IMR-90 (cell line): Measurements from ENCODE around the gene MSH2. TPM values are rescaled to one million over a fixed set of nuclear protein-coding genes. Genes with fewer than 3 reads are reported as not detected.

Experiments used
- ATAC-seq: fragments of 200-7000 bp; cut with Tn5 transposase; 2 replicates; pipeline ENCODE4 v1.9.1; 2020; ENCODE audit warnings: low read depth, mild to moderate bottlenecking, moderate library complexity
- BruUV-seq: library from RNA; stranded (reverse); fragments of 400-500 nt; replicated peaks from 2 replicates; lab custom pipeline; 2021; lab: Mats Ljungman, UMichigan
- CTCF ChIA-PET: fragments of 300-600 bp; formaldehyde crosslinking; extraction: SDS; loops from one replicate; lab custom pipeline; 2021; ENCODE audit warnings: antibody characterized with exemption; lab: Yijun Ruan, JAX
- POLR2A ChIA-PET: fragments of 300-600 bp; sonication (Branson Sonifier 250); formaldehyde crosslinking; loops from one replicate; lab custom pipeline; 2022; ENCODE audit warnings: antibody characterized with exemption; ENCODE audit not compliant: unreplicated experiment; lab: Charles Lee
- DNase-seq: peaks from one replicate; pipeline ENCODE4 v3.0.0; 2013
- H2AFZ ChIP-seq: replicated peaks from 2 replicates; pipeline ENCODE3; 2013; ENCODE audit warnings: low read length, mild to moderate bottlenecking; ENCODE audit not compliant: poor library complexity
- H2AK5ac ChIP-seq: 2 replicates; pipeline ENCODE4 v1.6.1; 2013; ENCODE audit warnings: low read depth, low read length, inconsistent platforms
- H2AK9ac ChIP-seq: replicated peaks from 2 replicates; pipeline ENCODE3; 2013; ENCODE audit warnings: mild to moderate bottlenecking, low read depth, low read length, moderate library complexity; ENCODE audit not compliant: poor library complexity
- H2BK120ac ChIP-seq: 2 replicates; pipeline ENCODE4 v1.6.1; 2013; ENCODE audit warnings: low read depth, low read length, inconsistent platforms
- H2BK15ac ChIP-seq: 3 replicates; pipeline ENCODE4 v1.6.1; 2013; ENCODE audit warnings: low read depth, low read length, inconsistent platforms
- H2BK20ac ChIP-seq: 2 replicates; pipeline ENCODE4 v1.6.1; 2013; ENCODE audit warnings: low read depth, mild to moderate bottlenecking, inconsistent platforms, low read length, moderate library complexity
- H2BK5ac ChIP-seq: 2 replicates; pipeline ENCODE4 v1.6.1; 2013; ENCODE audit warnings: mild to moderate bottlenecking, low read depth, low read length, inconsistent platforms; ENCODE audit not compliant: poor library complexity, severe bottlenecking
- H3K14ac ChIP-seq: replicated peaks from 2 replicates; pipeline ENCODE4 v1.6.1; 2013; ENCODE audit warnings: low read depth, low read length, inconsistent platforms
- H3K18ac ChIP-seq: 2 replicates; pipeline ENCODE4 v1.6.1; 2013; ENCODE audit warnings: low read depth, low read length, control low read depth
- H3K23ac ChIP-seq: 2 replicates; pipeline ENCODE4 v1.6.1; 2013; ENCODE audit warnings: low read depth, low read length, inconsistent platforms
- H3K27ac ChIP-seq: 2 replicates; pipeline ENCODE4 v1.5.1; 2013; ENCODE audit warnings: mild to moderate bottlenecking, control low read depth, low read length; ENCODE audit not compliant: insufficient read depth
- H3K27me3 ChIP-seq: 2 replicates; pipeline ENCODE4 v1.6.1; 2013; ENCODE audit warnings: low read length; ENCODE audit not compliant: control insufficient read depth, insufficient read depth
- H3K36me3 ChIP-seq: 2 replicates; pipeline ENCODE4 v1.6.1; 2013; ENCODE audit warnings: low read length, mixed read lengths; ENCODE audit not compliant: control insufficient read depth, insufficient read depth
- H3K4ac ChIP-seq: 2 replicates; pipeline ENCODE4 v1.6.1; 2013; ENCODE audit warnings: low read depth, low read length, inconsistent platforms
- H3K4me1 ChIP-seq: 2 replicates; pipeline ENCODE4 v1.6.1; 2013; ENCODE audit warnings: low read length, mixed read lengths; ENCODE audit not compliant: control insufficient read depth, insufficient read depth
- H3K4me2 ChIP-seq: 2 replicates; pipeline ENCODE4 v1.6.1; 2013; ENCODE audit warnings: low read depth, mild to moderate bottlenecking, control low read depth, low read length, moderate library complexity
- H3K4me3 ChIP-seq: 2 replicates; pipeline ENCODE4 v1.5.1; 2013; ENCODE audit warnings: low read depth, mild to moderate bottlenecking, control low read depth, low read length, moderate library complexity; ENCODE audit not compliant: insufficient read depth
- H3K56ac ChIP-seq: 2 replicates; pipeline ENCODE4 v1.6.1; 2013; ENCODE audit warnings: low read length, inconsistent platforms; ENCODE audit not compliant: insufficient read depth; ENCODE audit errors: extremely low read depth
- H3K79me1 ChIP-seq, 2 experiments: 2 replicates each; pipeline ENCODE4 v1.6.1; 2013; ENCODE audit warnings: low read length in 2 of 2, inconsistent platforms in 1 of 2, low read depth in 1 of 2
- H3K9ac ChIP-seq: 2 replicates; pipeline ENCODE4 v1.6.1; 2013; ENCODE audit warnings: low read depth, low read length, control low read depth
- H3K9me1 ChIP-seq: 2 replicates; pipeline ENCODE4 v1.6.1; 2013; ENCODE audit warnings: low read length, inconsistent platforms; ENCODE audit not compliant: insufficient read depth
- H3K9me3 ChIP-seq: 2 replicates; pipeline ENCODE4 v1.6.1; 2013; ENCODE audit warnings: low read length; ENCODE audit not compliant: control insufficient read depth, insufficient read depth
- H4K20me1 ChIP-seq: 2 replicates; pipeline ENCODE4 v1.6.1; 2013; ENCODE audit warnings: low read length, inconsistent platforms; ENCODE audit not compliant: insufficient read depth
- H4K5ac ChIP-seq: 2 replicates; pipeline ENCODE4 v1.6.1; 2013; ENCODE audit warnings: mild to moderate bottlenecking, low read depth, low read length, control low read depth
- H4K8ac ChIP-seq, 2 experiments: 2 replicates each; pipeline ENCODE4 v1.6.1; 2013; ENCODE audit warnings: low read depth in 2 of 2, low read length in 2 of 2, control low read depth in 1 of 2, inconsistent platforms in 1 of 2
- H4K91ac ChIP-seq: 2 replicates; pipeline ENCODE4 v1.6.1; 2013; ENCODE audit warnings: low read depth, low read length, inconsistent platforms; ENCODE audit not compliant: insufficient read depth
- BHLHE40 ChIP-seq: fragments of 150-350 bp; IDR thresholded peaks from 2 replicates; pipeline ENCODE4 v1.6.1; 2016; ENCODE audit warnings: mild to moderate bottlenecking, low read depth, low read length
- CEBPB ChIP-seq: IDR thresholded peaks from 2 replicates; pipeline ENCODE4 v1.6.1; 2012; ENCODE audit warnings: low read depth, low read length, improper control_type of control experiment
- CHD1 ChIP-seq: IDR thresholded peaks from 2 replicates; pipeline ENCODE4 v1.6.1; 2012; ENCODE audit warnings: low read depth, low read length, improper control_type of control experiment
- CTCF ChIP-seq: conservative IDR thresholded peaks from 2 replicates; pipeline ENCODE4 v1.5.1; 2012; ENCODE audit warnings: mild to moderate bottlenecking, low read depth, low read length, improper control_type of control experiment
- FOS ChIP-seq: fragments of 150-350 bp; IDR thresholded peaks from 2 replicates; pipeline ENCODE4 v1.6.1; 2016; ENCODE audit warnings: low read depth, low read length
- MAFK ChIP-seq: IDR thresholded peaks from 2 replicates; pipeline ENCODE4 v1.6.1; 2012; ENCODE audit warnings: low read depth, low read length, improper control_type of control experiment
- MAZ ChIP-seq: IDR thresholded peaks from 2 replicates; pipeline ENCODE4 v1.6.1; 2012; ENCODE audit warnings: low read depth, mild to moderate bottlenecking, low read length, improper control_type of control experiment, moderate library complexity, borderline replicate concordance
- MXI1 ChIP-seq: IDR thresholded peaks from 2 replicates; pipeline ENCODE4 v1.6.1; 2012; ENCODE audit warnings: low read depth, mild to moderate bottlenecking, low read length, moderate library complexity, borderline replicate concordance
- NFE2L2 ChIP-seq: fragments of 150-350 bp; IDR thresholded peaks from 2 replicates; pipeline ENCODE4 v1.6.1; 2016; ENCODE audit warnings: low read depth, mild to moderate bottlenecking, low read length
- POLR2A ChIP-seq: IDR thresholded peaks from 2 replicates; pipeline ENCODE4 v1.6.1; 2012; ENCODE audit warnings: mild to moderate bottlenecking, low read depth, low read length
- RAD21 ChIP-seq: IDR thresholded peaks from 2 replicates; pipeline ENCODE4 v1.6.1; 2012; ENCODE audit warnings: low read length, improper control_type of control experiment
- RCOR1 ChIP-seq: IDR thresholded peaks from 2 replicates; pipeline ENCODE4 v1.6.1; 2012; ENCODE audit warnings: mild to moderate bottlenecking, low read length, improper control_type of control experiment; ENCODE audit not compliant: insufficient replicate concordance
- RFX5 ChIP-seq: IDR thresholded peaks from 2 replicates; pipeline ENCODE4 v1.8.0; 2012; ENCODE audit warnings: low read depth, mild to moderate bottlenecking, low read length, moderate library complexity
- SMC3 ChIP-seq: fragments of 150-350 bp; IDR thresholded peaks from 2 replicates; pipeline ENCODE4 v1.6.1; 2016; ENCODE audit warnings: low read depth, mild to moderate bottlenecking, antibody characterized with exemption, low read length, moderate library complexity
- USF2 ChIP-seq: fragments of 150-350 bp; IDR thresholded peaks from 2 replicates; pipeline ENCODE4 v1.6.1; 2017; ENCODE audit warnings: mild to moderate bottlenecking, antibody characterized with exemption, low read length, low read depth
- WGBS, 2 experiments: methylation state at CpG; one replicate each; pipeline versions ENCODE4 v1.1.5 to v1.1.7; 2013; ENCODE audit warnings: missing lambda C conversion rate in 2 of 2; ENCODE audit not compliant: insufficient read length in 1 of 2; ENCODE audit errors: extremely low coverage in 2 of 2; 5-methylcytosine and 5-hydroxymethylcytosine counted together
- dilution Hi-C: fragments of 300-500 bp; cut with HindIII; formaldehyde crosslinking; loops from one replicate; pipeline ENCODE4 v1.14.3; 2018; ENCODE audit warnings: low sequenced_read_pairs; ENCODE audit not compliant: unreplicated experiment
- in situ Hi-C: fragments of 300-500 bp; cut with MboI; formaldehyde crosslinking; loops from 3 replicates; pipeline ENCODE4 v1.14.3; 2019; ENCODE audit warnings: low sequenced_read_pairs, inconsistent platforms, mixed read lengths
- intact Hi-C: fragments of 100-400 bp; cut with micrococcal nuclease; formaldehyde crosslinking; loops from 2 replicates; pipeline ENCODE4 v1.10.0; 2022
- polyA plus RNA-seq, 3 experiments: library from polyadenylated mRNA; depleted of rRNA; stranded (reverse); fragments of >200 nt; gene quantifications; 2 replicates each; pipeline ENCODE4 v1.2.3, GENCODE V29; 2012; ENCODE audit warnings: low replicate concordance in 1 of 3
- total RNA-seq: library from RNA; depleted of rRNA; stranded (reverse); fragments of >200 nt; gene quantifications from 2 replicates; pipeline ENCODE4 v1.2.3, GENCODE V29; 2012
- TF ChIP-seq, protein P1 (sequence below): fragments of 150-350 bp; IDR thresholded peaks from 2 replicates; pipeline ENCODE4 v1.6.1; 2016; ENCODE audit warnings: low read depth, mild to moderate bottlenecking, low read length, moderate library complexity, borderline replicate concordance

Gene MSH2
- total and polyA plus RNA-seq, 2 of the 4 experiments (the other 2 are of a cell fraction) = 13.8 to 22.6 TPM

- H4K20me1 ChIP-seq = no peaks in the 10 kb centered on the region
- H3K79me1 ChIP-seq = no peaks in the 10 kb centered on the region
- in situ Hi-C loops (no loop called here), intact Hi-C loops (no loop called here), dilution Hi-C loops (no loop called here)
- H3K4me2 ChIP-seq = no peak overlapping the region
- H2BK120ac ChIP-seq = no peak overlapping the region
- H3K14ac ChIP-seq = no peak overlapping the region
- H3K9ac ChIP-seq = no peak overlapping the region
- no peak overlapping the region for H2BK15ac ChIP-seq
- no peak overlapping the region for H3K4ac ChIP-seq
- H2AFZ ChIP-seq = no peak overlapping the region
- POLR2A ChIA-PET = no interaction called here
- H3K4me1 ChIP-seq = no peaks in the 10 kb centered on the region
- H2AK5ac ChIP-seq = no peak overlapping the region
- no peaks in the 10 kb centered on the region for H3K9me1 ChIP-seq
- no peak overlapping the region for H3K27ac ChIP-seq
- no peak for TF ChIP-seq MAZ
- no peak for TF ChIP-seq BHLHE40
- no peak for TF ChIP-seq NFE2L2
- no peak for TF ChIP-seq RCOR1
- TF ChIP-seq MAFK = no peak
- TF ChIP-seq RAD21 = no peak
- no peak for TF ChIP-seq POLR2A
- TF ChIP-seq CTCF = no peak
- no peak for TF ChIP-seq SMC3
- TF ChIP-seq CEBPB = no peak
- TF ChIP-seq RFX5 = no peak
- no peak for TF ChIP-seq CHD1
- TF ChIP-seq FOS = no peak
- TF ChIP-seq, protein P1, sequence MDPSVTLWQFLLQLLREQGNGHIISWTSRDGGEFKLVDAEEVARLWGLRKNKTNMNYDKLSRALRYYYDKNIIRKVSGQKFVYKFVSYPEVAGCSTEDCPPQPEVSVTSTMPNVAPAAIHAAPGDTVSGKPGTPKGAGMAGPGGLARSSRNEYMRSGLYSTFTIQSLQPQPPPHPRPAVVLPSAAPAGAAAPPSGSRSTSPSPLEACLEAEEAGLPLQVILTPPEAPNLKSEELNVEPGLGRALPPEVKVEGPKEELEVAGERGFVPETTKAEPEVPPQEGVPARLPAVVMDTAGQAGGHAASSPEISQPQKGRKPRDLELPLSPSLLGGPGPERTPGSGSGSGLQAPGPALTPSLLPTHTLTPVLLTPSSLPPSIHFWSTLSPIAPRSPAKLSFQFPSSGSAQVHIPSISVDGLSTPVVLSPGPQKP = no peak
- TF ChIP-seq USF2 = no peak
- TF ChIP-seq MXI1 = no peak
- H3K18ac ChIP-seq = no peak overlapping the region
- no peaks in the 10 kb centered on the region for H3K27me3 ChIP-seq
- 83 to 100% methylated on average over 1 of the region's 5 CpGs for WGBS, 2 experiments
- no peak overlapping the region for H3K23ac ChIP-seq
- H2BK20ac ChIP-seq = no peak overlapping the region
- CTCF ChIA-PET = interaction anchor here (1.6 kb wide), 1 partner anchor 15 kb away, joined by 3 read pairs; no protein-coding TSS in a partner anchor
- ATAC-seq (no peak), DNase-seq (no peak)
- BruUV-seq = no TSS peak
- no peak overlapping the region for H4K5ac ChIP-seq
- H4K91ac ChIP-seq = no peak overlapping the region
- H3K56ac ChIP-seq = no peak overlapping the region
- H3K9me3 ChIP-seq = no peaks in the 10 kb centered on the region
- H2AK9ac ChIP-seq = no peak overlapping the region
- peaks cover 3% of the 10 kb centered on the region; the same call in 1 of the 2 replicates for H3K36me3 ChIP-seq
- H3K4me3 ChIP-seq = no peak overlapping the region
- no peak overlapping the region for H4K8ac ChIP-seq
- no peak overlapping the region for H2BK5ac ChIP-seq
Measured at GRCh38 chr2:47471429-47472116, 68.6 kb downstream of the MSH2 start.
